NCI-H1930 (cell line): ENCODE results near the gene DNAAF1.
A peak's percentile ranks its signal among the peaks of the same experiment; 100 is the strongest.
"Not testable (repeated sequence)": the region's sequence is repeated elsewhere in the genome, so short reads cannot be mapped to it uniquely, and the experiment has no call there.

Source experiments
- DNase-seq, 2 experiments: peaks; one replicate each; lab custom pipeline; 2025; lab: John Stamatoyannopoulos, UW

DNAAF1 gene

DNA sequence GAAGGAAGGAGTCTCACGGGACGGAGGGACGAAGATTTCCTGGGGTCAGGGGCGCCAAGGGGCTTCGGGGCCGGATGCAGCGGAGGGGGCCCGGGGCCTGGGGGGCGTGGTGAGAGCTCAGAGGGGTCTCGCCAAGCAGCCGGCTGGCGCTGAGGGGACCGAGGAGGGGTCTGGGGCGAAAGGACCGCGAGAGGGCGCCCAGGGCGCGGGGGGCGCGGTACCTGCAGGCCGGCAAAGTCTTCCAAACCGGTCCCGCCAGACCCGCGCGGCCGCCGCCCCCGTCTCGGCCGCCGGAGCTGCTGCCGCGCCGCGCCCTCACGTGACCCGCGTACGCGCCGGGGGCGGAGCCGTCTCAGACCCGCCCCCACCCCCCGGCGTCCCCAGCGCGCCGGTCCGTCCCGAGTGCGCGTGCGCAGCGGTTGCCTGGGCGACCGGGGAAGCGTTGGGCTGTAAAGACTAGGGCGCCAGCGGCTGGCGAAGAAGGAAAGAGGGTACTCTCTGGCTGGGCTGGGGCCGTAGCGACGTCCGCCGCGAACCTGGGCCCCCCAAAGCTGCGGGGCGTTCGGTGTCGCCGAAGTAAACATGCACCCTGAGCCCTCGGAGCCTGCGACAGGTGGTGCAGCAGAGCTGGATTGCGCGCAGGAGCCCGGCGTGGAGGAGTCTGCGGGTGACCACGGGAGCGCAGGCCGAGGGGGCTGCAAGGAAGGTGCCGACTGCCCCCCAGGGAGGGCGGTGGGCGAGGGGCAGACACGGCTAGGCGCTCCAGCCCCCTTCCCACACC is at the start of gene DNAAF1, which contains the start of gene HSDL1:
Gene DNAAF1 (plus strand): TSS at position 450 of the 781 bp plus-strand sequence. CDS start 133 bp downstream, at position 583.
Gene HSDL1 (minus strand): TSS at position 319 of the 781 bp plus-strand sequence. CDS start 13,856 bp downstream, outside the sequence.
- DNase-seq: peak; percentile 70 to 89

DNA sequence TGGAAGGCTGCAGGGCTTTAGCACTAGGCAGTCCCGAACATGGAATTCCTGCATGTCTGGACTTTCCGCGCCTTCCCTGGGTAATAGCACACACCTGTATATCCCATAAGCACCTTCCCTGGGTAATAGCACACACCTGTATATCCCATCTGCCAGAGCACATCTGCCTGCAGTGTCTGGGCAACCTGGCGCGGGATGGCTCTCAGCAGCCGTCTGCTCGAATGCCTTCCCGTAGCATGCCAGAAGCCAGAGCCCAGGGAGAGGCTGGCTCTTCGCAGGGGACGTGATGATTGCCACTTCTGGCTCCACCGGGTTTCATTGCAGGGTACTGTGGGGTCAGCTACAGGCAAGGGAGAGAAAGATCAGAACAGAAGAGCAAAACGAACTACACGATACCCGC is 49.6 kb upstream of the DNAAF1 start:
- DNase-seq: no peak

DNA sequence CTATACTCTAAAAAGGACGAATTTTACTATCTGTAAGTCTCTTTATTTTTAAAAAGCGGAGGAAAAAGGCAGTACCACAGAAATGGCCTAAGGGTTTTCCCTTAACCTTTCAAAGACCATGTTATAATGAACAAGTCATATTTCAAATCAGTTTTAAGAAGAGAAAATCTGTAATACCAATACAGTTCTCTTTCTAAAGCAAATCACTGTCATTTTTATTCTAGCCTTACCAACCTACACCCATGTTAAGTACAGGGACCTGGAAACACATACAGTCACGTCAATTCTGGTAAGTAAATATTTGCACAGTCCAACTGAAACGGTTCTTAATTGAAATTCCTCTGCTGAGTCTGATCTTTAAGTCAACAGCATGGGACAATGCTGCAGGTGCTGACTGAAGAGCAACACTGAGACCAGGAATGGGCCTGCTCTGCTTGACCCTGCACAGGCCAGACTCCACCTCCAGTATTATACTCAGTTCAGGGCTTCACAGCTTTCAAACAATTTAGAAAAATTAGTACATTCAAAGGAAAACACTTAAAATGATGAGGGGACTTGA is 48.6 kb upstream of the DNAAF1 start:
- peak in 1 of 2 experiments; percentile 13 for DNase-seq

DNA sequence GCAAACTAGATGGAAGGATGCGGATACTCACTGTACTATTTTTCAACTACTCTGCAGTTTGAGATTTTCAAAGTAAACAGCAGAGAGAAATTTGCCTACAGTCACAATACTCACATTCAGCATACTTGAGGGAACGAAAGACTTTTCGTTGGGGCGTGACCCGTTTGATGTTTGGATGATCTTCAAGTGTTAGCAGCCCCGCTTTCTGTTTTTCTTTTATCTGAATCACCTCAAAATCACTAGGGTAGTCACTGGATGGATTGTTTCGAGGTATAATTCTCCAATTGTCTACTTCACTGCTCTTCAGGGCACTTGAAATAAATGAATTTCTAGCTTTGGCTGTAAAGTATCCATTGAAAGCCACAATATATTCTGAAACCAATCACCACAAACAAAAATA is 46.2 kb upstream of the DNAAF1 start:
- DNase-seq: no peak

DNA sequence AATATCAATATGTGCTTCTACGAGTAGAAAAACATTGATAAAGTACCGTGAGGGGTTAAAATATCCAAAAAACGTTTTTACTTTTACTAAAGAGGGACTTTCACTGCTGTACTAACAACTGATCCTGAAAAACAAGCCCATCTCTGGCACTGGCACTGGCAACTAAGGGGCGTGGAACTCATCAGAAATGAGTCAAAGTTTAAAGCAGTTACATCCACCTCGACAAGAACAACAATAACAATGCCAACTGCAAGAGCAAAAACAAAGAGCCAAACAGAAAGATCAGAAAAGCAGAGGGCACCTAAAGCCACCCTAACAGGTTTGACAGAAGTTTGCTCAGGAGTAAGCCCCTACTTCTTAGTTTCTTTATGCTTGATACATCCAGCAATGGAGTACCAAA is 41.4 kb upstream of the DNAAF1 start:
- no peak for DNase-seq

DNA sequence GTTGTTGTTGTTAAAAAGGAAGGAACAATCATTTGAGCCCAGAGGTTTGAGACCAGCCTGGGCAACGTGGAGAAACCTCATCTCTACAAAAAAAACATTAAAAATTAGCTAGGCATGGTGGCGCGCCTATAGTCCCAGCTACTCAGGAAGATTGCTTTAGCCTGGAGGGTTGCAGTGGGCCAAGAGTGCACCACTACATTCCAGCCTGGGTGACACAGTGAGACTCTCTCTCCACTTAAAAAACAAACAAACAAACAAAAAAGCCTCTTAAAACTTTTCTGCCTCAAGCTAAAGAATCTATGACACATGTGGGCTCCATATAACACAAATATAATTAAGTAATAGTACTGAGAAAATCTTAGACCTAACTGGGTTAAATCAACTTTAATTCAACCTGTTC is 40.9 kb upstream of the DNAAF1 start:
- DNase-seq: no peak

DNA sequence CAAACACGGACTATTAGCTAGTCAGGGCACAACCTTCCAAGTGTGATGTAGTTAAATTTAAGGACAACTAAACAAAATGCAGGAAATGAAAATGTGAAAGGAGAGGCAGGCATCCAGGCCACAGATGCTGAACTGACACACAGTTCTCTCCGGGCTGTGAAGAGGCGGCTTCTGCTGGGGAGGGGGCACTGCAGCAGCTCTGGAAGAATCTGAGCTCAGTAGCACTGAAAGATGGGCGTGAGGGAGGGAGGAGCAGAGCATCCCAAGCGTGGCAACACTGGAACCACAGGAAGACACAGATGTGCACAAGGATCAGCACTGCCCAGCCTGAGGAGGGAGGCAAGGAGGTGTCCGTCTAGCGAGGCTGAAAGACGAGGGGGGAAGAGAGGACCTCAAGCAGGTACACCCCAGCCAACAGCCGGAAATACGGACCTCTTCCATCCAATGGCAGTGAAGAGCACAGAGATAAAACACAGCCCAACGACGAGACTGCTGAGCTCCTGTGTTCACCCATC is 39.8 kb upstream of the DNAAF1 start:
- DNase-seq: no peak

DNA sequence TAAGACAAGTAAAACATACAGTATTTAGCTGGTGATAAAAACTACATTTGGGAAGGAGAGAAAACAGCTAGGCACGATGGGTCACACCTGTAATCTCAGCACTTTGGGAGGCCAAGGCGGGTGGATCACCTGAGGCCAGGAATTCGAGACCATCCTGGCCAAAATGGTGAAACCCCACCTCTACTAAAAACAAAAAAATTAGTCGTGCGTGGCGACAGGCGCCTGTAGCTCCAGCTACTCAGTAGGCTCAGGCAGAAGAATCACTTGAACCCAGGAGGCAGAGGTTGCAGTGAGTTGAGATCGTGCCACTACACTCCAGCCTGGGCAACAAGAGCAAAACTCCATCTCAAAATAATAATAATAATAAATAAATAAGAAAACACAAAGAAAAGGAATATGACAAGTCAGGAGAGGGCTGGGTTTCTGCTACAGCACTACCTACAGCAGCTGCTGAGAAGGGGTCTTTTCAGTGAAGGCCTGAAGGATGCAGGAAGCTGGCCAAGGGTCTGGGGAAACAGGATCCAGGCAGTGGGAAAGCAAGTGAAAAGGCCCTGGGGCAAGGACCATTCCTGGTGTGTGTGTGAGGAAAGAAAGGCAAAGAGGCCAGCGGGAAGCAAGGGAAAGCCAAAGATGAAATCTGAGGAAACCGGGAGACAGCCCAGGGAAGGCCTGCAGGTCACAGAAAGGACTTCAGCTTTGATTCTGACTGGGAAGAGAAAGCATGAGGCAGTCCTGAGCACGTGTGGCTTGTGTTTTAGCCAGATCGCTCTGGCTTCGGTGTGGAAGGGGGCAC is 39.0 kb upstream of the DNAAF1 start:
- no peak for DNase-seq

DNA sequence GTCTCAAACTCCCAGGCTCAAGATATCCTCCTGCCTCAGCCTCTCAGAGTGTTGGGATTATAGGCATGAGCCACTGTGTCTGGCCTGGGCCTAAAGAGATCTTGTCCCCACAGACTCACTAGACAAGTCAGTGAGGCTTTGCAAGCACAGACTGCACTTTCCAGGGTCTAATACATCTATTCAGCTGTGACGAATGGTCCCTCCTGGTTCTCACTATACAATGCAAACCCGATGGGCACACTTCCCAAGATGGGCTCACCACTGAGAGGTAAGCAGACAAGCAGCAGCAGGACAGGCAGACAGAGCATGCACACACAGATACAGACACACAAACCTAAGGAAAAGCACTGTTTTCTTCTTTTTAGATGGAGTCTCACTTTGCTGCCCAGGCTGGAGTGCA is 37.2 kb upstream of the DNAAF1 start:
- no peak for DNase-seq

DNA sequence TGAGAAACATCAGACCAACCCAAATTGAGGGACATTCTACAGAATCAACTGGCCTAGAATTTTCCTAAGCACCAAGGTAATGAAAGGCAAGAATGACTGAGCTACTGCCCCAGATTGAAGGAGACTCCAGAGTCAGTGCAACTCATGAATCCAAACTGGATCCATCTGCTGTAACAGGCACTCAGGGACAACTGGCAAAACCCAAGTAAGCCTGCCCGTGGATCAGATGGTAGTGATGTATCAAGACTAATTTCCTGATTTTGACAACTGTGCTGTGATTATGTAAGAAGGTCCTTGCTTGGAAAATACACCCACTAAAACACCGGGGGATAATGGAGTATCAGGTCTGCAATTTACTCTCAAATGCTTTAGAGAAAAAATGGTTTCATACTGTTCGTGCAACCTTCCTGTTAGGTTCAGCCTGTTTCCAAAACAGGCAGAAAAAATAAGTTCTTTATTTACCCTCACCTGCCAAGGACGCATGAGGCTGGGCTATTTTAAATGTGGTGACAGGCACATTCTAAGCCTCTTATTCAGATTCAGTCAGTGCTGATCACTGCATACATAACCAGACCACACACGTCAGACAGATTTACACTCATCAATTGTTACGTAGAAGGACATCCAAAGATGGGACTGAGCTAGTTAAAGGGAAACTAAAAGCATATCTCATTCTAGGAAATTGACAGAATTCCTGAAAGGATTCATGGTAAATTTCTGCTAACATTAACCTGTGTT is 35.3 kb upstream of the DNAAF1 start:
- DNase-seq: no peak

DNA sequence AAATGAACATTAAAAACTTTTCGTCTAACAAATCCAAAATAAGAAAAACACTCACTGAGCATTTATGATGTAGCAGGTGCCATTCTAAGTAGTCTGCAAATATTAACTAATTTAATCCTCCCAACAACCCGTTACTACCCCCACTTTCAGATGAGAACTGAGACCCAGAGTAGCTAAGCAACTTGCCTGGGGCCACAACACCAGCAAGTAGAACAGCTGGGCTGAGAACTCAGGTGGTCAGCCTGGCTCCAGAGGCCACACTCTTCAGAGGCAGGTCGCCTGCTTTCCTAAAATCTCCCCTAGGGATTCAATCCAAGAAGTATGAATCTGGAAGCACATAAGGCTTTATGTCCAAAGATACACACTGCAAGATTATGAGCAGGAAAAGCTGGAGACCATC is 34.6 kb upstream of the DNAAF1 start:
- no peak for DNase-seq

DNA sequence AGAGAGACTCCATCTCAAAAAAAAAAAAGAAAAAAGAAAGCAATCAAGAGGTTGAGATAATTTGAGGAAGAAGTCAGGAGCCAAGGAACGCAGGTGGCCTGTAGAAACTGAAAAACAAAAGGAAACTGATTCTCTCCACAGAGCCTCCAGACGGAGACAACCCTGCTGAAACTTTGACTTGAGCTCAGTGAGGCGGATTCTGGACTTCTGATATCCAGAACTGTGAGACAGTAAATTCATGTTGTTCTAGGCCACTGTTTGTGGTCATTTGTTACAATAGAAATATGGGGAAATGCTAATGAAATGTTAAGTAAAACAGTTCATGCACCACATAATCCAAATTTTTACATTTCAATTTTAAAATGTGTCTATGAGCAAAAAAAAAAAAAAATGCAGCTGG is 33.6 kb upstream of the DNAAF1 start:
- no peak for DNase-seq

DNA sequence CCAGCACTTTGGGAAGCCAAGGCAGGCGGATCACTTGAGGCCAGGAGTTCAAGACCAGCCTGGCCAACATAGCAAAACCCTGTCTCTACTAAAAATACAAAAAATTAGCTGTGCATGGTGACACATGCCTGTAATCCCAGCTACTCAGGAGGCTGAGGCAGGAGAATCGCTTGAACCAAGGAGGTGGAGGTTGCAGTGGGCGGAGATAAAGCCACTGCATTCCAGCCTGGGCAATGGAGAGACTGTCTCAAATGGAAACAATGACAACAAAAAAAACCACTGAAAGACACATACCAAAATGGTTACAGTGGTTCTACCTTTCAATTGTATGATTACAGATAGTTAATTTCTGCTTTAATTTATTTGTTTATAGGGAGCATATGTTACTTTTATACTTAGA is 33.2 kb upstream of the DNAAF1 start:
- DNase-seq: not testable (repeated sequence)

DNA sequence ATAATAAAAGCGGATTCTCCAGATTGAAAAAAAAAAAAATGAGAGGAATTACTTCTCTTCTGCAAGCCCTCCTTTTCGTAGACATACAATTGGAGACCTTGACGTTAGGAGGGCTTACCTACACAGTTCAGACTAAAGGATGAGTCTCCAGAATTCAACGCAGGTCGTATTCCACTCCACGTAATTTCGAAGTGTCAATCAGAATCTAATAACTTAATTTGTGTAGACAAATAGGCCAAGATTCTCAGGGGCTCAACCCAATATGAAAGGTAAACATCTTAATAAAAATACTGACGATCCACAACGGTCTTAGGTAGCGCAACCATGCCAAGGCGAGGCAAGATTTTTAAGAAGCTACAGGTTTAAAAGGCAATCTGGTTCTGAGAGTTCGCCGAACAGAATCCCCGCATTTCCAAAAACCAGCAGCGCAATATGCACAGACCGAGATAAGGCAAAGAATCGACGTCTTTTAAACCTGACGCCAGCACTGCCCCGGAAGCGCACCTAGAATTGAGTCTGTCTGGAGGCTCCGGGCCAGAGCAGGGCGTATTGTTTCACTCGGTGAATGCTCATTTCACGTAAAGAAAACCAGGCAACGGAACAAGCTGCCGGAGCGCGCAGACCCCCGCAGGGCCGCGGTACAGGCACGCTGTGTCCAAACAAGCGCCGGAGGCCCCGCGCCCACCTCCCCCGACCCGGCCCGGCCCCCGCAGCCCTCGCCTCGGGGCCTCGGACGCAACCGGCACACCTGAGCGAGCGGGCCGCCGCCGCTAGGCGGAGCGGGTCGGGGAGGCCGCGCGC is 29.0 kb upstream of the DNAAF1 start:
- no peak for DNase-seq

DNA sequence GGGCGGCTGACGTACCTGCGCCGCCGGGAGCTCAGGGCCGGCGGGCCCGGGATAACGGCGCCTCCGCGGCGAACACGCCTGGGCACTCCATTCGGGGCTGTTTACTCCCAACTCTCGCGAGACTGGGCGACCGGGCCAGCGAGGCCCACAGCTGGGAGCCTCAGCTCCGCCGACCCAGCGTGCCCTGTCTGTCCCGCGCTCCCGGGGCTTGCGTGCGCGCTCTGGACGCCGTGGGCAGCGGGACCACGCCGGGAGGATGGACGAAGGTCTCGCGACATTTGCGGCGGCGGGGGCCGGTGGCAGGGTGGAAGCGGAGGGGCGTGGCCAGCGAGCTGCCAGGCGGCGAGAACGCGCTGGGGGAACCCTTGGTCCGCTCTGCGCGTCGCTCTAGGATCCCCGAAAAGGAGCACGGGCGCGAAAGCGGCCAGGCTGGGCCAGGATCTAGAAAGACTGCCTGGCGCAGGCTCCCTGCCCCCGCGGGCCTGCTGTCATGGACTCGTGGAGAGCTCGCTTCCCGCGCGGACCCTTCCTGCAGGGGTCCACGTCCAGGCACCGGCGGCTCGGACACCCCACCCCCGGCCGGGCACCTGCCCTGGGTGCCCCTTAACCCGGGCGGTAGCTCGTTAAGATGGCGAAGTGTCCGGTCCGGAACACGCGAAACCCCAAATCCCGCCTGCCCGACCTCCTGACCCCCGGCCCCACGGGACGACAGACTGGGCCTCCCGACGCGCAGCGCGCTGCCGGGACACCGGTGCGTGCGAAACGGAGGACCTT is 28.2 kb upstream of the DNAAF1 start, which contains the start of gene MBTPS1:
Gene MBTPS1 (minus strand): TSS at position 223 of the 774 bp plus-strand sequence. CDS start 15,159 bp downstream, outside the sequence.
- DNase-seq: peak; percentile 90 to 94

DNA sequence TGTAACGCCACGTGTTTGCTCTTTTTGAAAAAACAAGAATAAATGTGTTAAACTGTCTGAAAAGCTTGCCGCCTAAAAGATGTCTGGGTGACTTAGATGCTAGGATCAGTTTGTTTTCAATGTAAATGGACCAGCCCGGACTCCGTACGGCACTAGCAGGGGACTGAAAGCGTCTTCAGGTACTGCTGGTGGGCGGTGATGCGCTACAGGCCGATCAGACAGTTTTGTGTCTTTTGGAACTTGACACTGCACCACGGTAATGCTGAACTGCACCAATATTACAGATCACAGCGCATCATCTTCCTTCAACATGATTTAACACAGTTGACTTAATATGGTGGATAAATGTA is 27.6 kb upstream of the DNAAF1 start:
- no peak for DNase-seq

DNA sequence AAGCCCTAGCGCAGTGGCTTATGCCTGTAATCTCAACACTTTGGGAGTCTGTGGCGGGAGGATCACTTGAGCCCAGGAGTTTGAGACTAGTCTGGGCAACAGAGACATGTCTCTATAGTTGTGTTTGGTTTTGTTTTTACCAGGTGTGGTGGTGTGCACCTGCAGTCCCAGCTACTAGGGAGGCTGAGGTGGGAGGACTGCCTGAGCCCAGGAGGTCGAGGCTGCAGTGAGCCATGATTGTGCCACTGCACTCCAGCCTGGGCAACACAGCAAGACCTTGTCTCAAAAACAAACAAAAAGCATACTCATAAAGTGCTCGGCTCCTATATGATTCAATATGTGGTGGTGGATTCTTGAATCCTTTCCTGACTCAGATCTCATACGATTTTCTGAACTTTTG is 26.8 kb upstream of the DNAAF1 start:
- DNase-seq: not testable (repeated sequence)

DNA sequence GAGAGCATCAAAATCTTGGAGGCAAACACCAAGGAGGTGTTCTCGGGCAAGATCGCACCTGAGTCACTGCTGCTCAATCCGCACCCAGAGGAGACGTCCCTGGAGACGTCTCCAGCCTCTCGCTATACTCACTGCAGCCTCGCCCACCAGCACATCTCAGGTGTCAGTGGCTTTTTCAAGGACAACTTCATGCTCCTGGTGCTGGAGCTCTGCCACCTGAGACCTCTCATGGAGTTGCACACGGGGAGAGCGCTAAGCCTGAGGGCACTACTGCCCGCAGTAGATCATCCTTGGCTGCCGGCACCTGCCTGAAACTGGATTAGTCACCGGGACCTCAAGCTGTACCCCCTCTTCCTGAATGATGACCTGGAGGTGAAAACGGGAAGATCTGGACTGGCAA is 25.7 kb upstream of the DNAAF1 start:
- DNase-seq: no peak

DNA sequence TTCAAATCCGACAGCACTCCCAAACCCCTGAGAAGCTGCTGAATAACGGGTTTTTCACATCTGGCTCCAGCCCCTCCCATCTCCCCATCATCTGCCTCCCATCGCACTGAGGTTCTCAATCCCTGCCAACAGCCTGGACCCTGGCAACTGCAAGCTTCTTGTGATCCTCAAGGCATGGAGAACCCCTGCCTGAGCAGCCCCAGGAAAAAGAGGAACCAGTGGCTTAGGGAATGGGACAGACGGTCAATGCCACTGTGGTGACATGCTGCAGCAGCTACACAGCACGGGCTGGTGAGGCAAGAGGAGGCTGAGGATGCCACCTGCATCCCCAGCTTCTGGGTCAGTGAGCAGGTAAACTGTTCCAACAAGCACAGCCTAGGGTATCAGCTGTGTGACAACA is 25.1 kb upstream of the DNAAF1 start:
- no peak for DNase-seq

DNA sequence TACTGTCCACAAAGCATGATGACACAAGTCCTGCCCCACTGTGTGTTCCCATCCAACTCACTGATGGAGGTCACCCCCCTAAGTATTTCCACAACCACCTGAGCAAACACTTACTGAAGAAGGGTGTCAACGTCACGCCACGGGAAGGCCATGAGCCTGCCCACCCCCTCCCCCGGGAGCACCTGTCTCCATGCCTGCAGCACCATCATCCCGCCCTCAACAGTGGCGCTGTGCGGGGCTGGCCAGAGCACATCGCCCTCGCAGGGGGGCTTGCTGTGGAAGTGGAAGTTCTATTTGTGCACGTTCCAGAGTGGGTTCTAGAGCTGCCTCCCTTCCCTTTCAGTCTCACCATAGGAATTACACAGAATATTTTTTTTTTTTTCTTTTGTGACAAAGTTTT is 24.1 kb upstream of the DNAAF1 start:
- no peak for DNase-seq
